H1 (cell line): ENCODE data around the gene SERPINB8. TPM values are rescaled to one million over a fixed set of nuclear protein-coding genes. Genes with fewer than 3 reads are reported as not detected.
A peak's percentile ranks its signal among the peaks of the same experiment; 100 is the strongest.

ENCODE experiments used
- CTCF ChIA-PET: fragments of 300-600 bp; sonication (Branson Sonifier 250); formaldehyde crosslinking; loops from one replicate; lab custom pipeline; 2021; ENCODE audit not compliant: partially characterized antibody; lab: Charles Lee
- POLR2A ChIA-PET: fragments of 300-600 bp; sonication (Branson Sonifier 250); formaldehyde crosslinking; loops from one replicate; lab custom pipeline; 2021; ENCODE audit warnings: inconsistent platforms; ENCODE audit not compliant: partially characterized antibody; lab: Charles Lee
- DNase-seq, 2 experiments: peaks; one replicate each; pipeline versions ENCODE4 v3.0.0 to v3.0.0-alpha.2; 2010 to 2022; ENCODE audit warnings: low spot score in 2 of 2, low read depth in 1 of 2, mixed read lengths in 1 of 2
- FAIRE-seq: peaks from 2 replicates; lab custom pipeline; 2011; peaks lifted over from hg19 to GRCh38; lab: Jason Lieb, UNC
- H2AFZ ChIP-seq: 2 replicates; pipeline ENCODE4 v1.8.1; 2012; ENCODE audit warnings: low read length, inconsistent platforms
- H2AK5ac ChIP-seq: 2 replicates; pipeline ENCODE4 v1.6.1; 2013; ENCODE audit warnings: low read depth, low read length
- H2BK120ac ChIP-seq: replicated peaks from 2 replicates; pipeline ENCODE3; 2013; ENCODE audit warnings: low read depth, low read length, inconsistent platforms
- H2BK12ac ChIP-seq: 2 replicates; pipeline ENCODE4 v1.6.1; 2013; ENCODE audit warnings: low read depth, low read length
- H2BK15ac ChIP-seq: 2 replicates; pipeline ENCODE4 v1.6.1; 2013; ENCODE audit warnings: low read length
- H2BK20ac ChIP-seq: 2 replicates; pipeline ENCODE4 v1.6.1; 2013; ENCODE audit warnings: low read length
- H2BK5ac ChIP-seq: 2 replicates; pipeline ENCODE4 v1.6.1; 2013; ENCODE audit warnings: low read depth, low read length
- H3K14ac ChIP-seq: 2 replicates; pipeline ENCODE4 v1.6.1; 2013; ENCODE audit warnings: inconsistent platforms; ENCODE audit not compliant: insufficient read length
- H3K18ac ChIP-seq: 2 replicates; pipeline ENCODE4 v1.6.1; 2013; ENCODE audit warnings: low read length; ENCODE audit errors: extremely low read depth
- H3K23ac ChIP-seq: 2 replicates; pipeline ENCODE4 v1.6.1; 2013; ENCODE audit warnings: inconsistent platforms; ENCODE audit not compliant: insufficient read length
- H3K23me2 ChIP-seq: 2 replicates; pipeline ENCODE4 v1.6.1; 2013; ENCODE audit warnings: low read depth, low read length
- H3K27ac ChIP-seq: 2 replicates; pipeline ENCODE4 v1.6.1; 2011; ENCODE audit warnings: low read depth, low read length, inconsistent platforms
- H3K27me3 ChIP-seq, 4 experiments: replicated peaks in 1 of 4; 1 replicate in 1 of 4; 2 replicates in 3 of 4; pipeline versions ENCODE4 v1.6.1 to v1.8.1; 2011 to 2013; ENCODE audit warnings: low read length in 3 of 4, mild to moderate bottlenecking in 3 of 4, inconsistent platforms in 2 of 4, mixed read lengths in 2 of 4, moderate library complexity in 1 of 4; ENCODE audit not compliant: control insufficient read depth in 3 of 4, insufficient read depth in 3 of 4; ENCODE audit errors: extremely low read depth in 1 of 4
- H3K36me3 ChIP-seq, 4 experiments: 2 replicates each; pipeline versions ENCODE4 v1.6.1 to v1.8.1; 2011 to 2013; ENCODE audit warnings: mild to moderate bottlenecking in 4 of 4, low read length in 3 of 4, moderate library complexity in 2 of 4, control low read depth in 1 of 4, inconsistent platforms in 1 of 4; ENCODE audit not compliant: insufficient read depth in 4 of 4, control insufficient read depth in 2 of 4
- H3K4ac ChIP-seq: replicated peaks from 2 replicates; pipeline ENCODE3; 2013; ENCODE audit warnings: low read length, low read depth, mixed read lengths, inconsistent platforms; ENCODE audit not compliant: insufficient read length
- H3K4me1 ChIP-seq, 4 experiments: replicated peaks in 1 of 4; 1 replicate in 1 of 4; 2 replicates in 3 of 4; pipeline versions ENCODE4 v1.6.1 to v1.8.1; 2011 to 2013; ENCODE audit warnings: low read length in 3 of 4, inconsistent platforms in 2 of 4, mixed read lengths in 1 of 4; ENCODE audit not compliant: insufficient read depth in 4 of 4, control insufficient read depth in 3 of 4
- H3K4me2 ChIP-seq, 2 experiments: 2 replicates each; pipeline versions ENCODE4 v1.6.1 to v1.8.1; 2011 to 2013; ENCODE audit warnings: low read depth in 2 of 2, low read length in 2 of 2, control low read depth in 1 of 2, inconsistent platforms in 1 of 2, mild to moderate bottlenecking in 1 of 2; ENCODE audit not compliant: insufficient read depth in 1 of 2
- H3K4me3 ChIP-seq, 4 experiments: fragments of 200-600, 300-600 bp in 1 of 4; sonication (generic), shearing (Covaris generic), sonication (Bioruptor Twin) in 1 of 4; 2 replicates each; pipeline versions ENCODE4 v1.5.1 to v1.8.1; 2011 to 2016; ENCODE audit warnings: low read length in 4 of 4, low read depth in 3 of 4, control low read depth in 2 of 4, inconsistent platforms in 2 of 4, mild to moderate bottlenecking in 2 of 4, mixed read lengths in 1 of 4, moderate library complexity in 1 of 4; ENCODE audit not compliant: insufficient read depth in 2 of 4; ENCODE audit errors: extremely low read depth in 1 of 4
- H3K56ac ChIP-seq: replicated peaks from 2 replicates; pipeline ENCODE3; 2013; ENCODE audit warnings: low read depth, mild to moderate bottlenecking, mixed read lengths, low read length, inconsistent platforms; ENCODE audit not compliant: insufficient read length
- H3K79me1 ChIP-seq: 2 replicates; pipeline ENCODE4 v1.6.1; 2013; ENCODE audit warnings: low read depth, low read length, control low read depth
- H3K79me2 ChIP-seq, 2 experiments: 2 replicates each; pipeline versions ENCODE4 v1.6.1 to v1.8.1; 2012 to 2013; ENCODE audit warnings: low read length in 2 of 2, mild to moderate bottlenecking in 2 of 2, inconsistent platforms in 1 of 2; ENCODE audit not compliant: insufficient read depth in 2 of 2, control insufficient read depth in 1 of 2
- H3K9ac ChIP-seq, 4 experiments: replicated peaks in 1 of 4; 1 replicate in 1 of 4; 2 replicates in 3 of 4; pipeline versions ENCODE4 v1.6.1 to v1.8.1; 2011 to 2013; ENCODE audit warnings: low read depth in 3 of 4, low read length in 3 of 4, control low read depth in 2 of 4, mild to moderate bottlenecking in 2 of 4, moderate library complexity in 2 of 4, inconsistent platforms in 1 of 4; ENCODE audit errors: extremely low read depth in 1 of 4
- H3K9me3 ChIP-seq, 2 experiments: 2 replicates each; pipeline versions ENCODE4 v1.6.1 to v1.8.1; 2012 to 2013; ENCODE audit warnings: mild to moderate bottlenecking in 2 of 2, moderate library complexity in 2 of 2, control low read depth in 1 of 2, inconsistent platforms in 1 of 2, low read depth in 1 of 2, low read length in 1 of 2, mixed read lengths in 1 of 2; ENCODE audit not compliant: insufficient read depth in 2 of 2
- H4K20me1 ChIP-seq, 2 experiments: replicated peaks in 1 of 2; 2 replicates each; pipeline versions ENCODE3 to v1.8.1; 2011 to 2013; ENCODE audit warnings: inconsistent platforms in 2 of 2, low read length in 2 of 2, mild to moderate bottlenecking in 1 of 2; ENCODE audit not compliant: insufficient read depth in 2 of 2, control insufficient read depth in 1 of 2
- H4K5ac ChIP-seq: 2 replicates; pipeline ENCODE4 v1.6.1; 2013; ENCODE audit warnings: low read length, low read depth, mixed read lengths, inconsistent platforms; ENCODE audit not compliant: insufficient read length
- H4K8ac ChIP-seq: 2 replicates; pipeline ENCODE4 v1.8.0; 2013; ENCODE audit warnings: mild to moderate bottlenecking, moderate library complexity, low read length, inconsistent platforms; ENCODE audit not compliant: insufficient read depth; ENCODE audit errors: extremely low read depth
- H4K91ac ChIP-seq: replicated peaks from 2 replicates; pipeline ENCODE3; 2013; ENCODE audit warnings: low read length, mixed read lengths, inconsistent platforms; ENCODE audit not compliant: insufficient read length
- MAX ChIP-seq: IDR thresholded peaks from 2 replicates; pipeline ENCODE4 v1.6.1; 2012; ENCODE audit warnings: inconsistent platforms
- TEAD4 ChIP-seq: IDR thresholded peaks from 2 replicates; pipeline ENCODE4 v1.6.1; 2012; ENCODE audit warnings: low read depth, low read length, inconsistent platforms, mixed read lengths
- USF2 ChIP-seq: IDR thresholded peaks from 2 replicates; pipeline ENCODE4 v1.6.1; 2011; ENCODE audit warnings: low read length, improper control_type of control experiment
- WGBS, 2 experiments: shearing (Covaris generic) in 1 of 2; methylation state at CpG; one replicate each; pipeline versions ENCODE4 v1.1.6 to v1.1.7; 2013 to 2015; ENCODE audit warnings: low lambda C conversion rate in 2 of 2, mixed read lengths in 2 of 2, inconsistent platforms in 1 of 2, low coverage in 1 of 2, missing lambda C conversion rate in 1 of 2; ENCODE audit not compliant: insufficient replicate concordance in 2 of 2, insufficient coverage in 1 of 2, insufficient read length in 1 of 2; ENCODE audit errors: extremely low coverage in 1 of 2, missing lambda C conversion rate in 1 of 2; 5-methylcytosine and 5-hydroxymethylcytosine counted together
- polyA plus RNA-seq, 7 experiments: library from polyadenylated mRNA; depleted of rRNA in 3 of 7; stranded (reverse) in 5 of 7; unstranded in 2 of 7; fragments of >200 nt in 5 of 7; fragments of 200-250 nt in 2 of 7; gene quantifications; 1 replicate in 5 of 7; 2 replicates in 1 of 7; 4 replicates in 1 of 7; pipeline versions ENCODE4 v1.2.1 to v1.2.3, GENCODE V29; 2011 to 2013; ENCODE audit warnings: missing spikeins in 2 of 7, mixed read lengths in 2 of 7
- total RNA-seq: library from RNA; stranded (reverse); fragmentation: NEBNext Ultra II Directional; extraction: Animal tissue kit (Norgen Biotek cat#: 25700); gene quantifications from 2 replicates; pipeline ENCODE4 v1.2.1, GENCODE V29; 2021

SERPINB8 gene
- total and polyA plus RNA-seq, 2 of the 8 experiments (the other 6 are each of a cell fraction or from before 2014, with no cell fraction given) = 0.42 to 1.2 TPM

- TF ChIP-seq MAX = peak; percentile 34; the same call in 1 of the 2 replicates
- no peak for TF ChIP-seq USF2
- peak; percentile 65 for TF ChIP-seq TEAD4
- ChIA-PET POLR2A (interaction anchor here (0.7 to 1.7 kb wide), 2 partner anchors 29 to 645 kb away, joined by 3 to 4 read pairs; no protein-coding TSS in a partner anchor), CTCF (no interaction called here)
- Histone ChIP-seq H3K9ac (peak overlapping the region in 3 of 4 experiments; percentile 58 to 76 (median 76); a peak in 3 of 7 replicates), H3K23me2 (peaks cover 8% of the 10 kb centered on the region), H3K27me3 (peaks cover 12 to 34% (median 18%) of the 10 kb centered on the region in 4 experiments), H4K20me1 (peaks cover 0 to 2% of the 10 kb centered on the region in 2 experiments), H2BK5ac (no peak overlapping the region), H3K23ac (no peak overlapping the region), H2BK12ac (peak overlapping the region; percentile 43; the same call in 1 of the 2 replicates), H2AFZ (peak overlapping the region; percentile 73), H3K4ac (no peak overlapping the region), H3K56ac (no peak overlapping the region), H3K79me2 (no peaks in the 10 kb centered on the region), H2BK15ac (no peak overlapping the region), H3K79me1 (no peaks in the 10 kb centered on the region), H2AK5ac (no peak overlapping the region), H3K36me3 (no peaks in the 10 kb centered on the region), H3K14ac (no peak overlapping the region), H2BK120ac (no peak overlapping the region), H3K4me1 (peaks cover 2 to 5% (median 4%) of the 10 kb centered on the region in 4 experiments; a peak in 4 of 7 replicates), H4K5ac (no peak overlapping the region), H2BK20ac (no peak overlapping the region), H3K9me3 (no peaks in the 10 kb centered on the region), H3K18ac (no peak overlapping the region), H3K27ac (no peak overlapping the region), H4K91ac (peak overlapping the region; percentile 12), H3K4me2 (peak overlapping the region; percentile 90 to 97), H4K8ac (no peak overlapping the region), H3K4me3 (peak overlapping the region; percentile 67 to 90 (median 76))
- 78% methylated on average over 13 of the region's 13 CpGs; no CpG with 5 or more reads in 1 of the 2 experiments for WGBS, 2 experiments
- no peak for FAIRE-seq
- DNase-seq = no peak
These were observed 1.6 kb downstream of the SERPINB8 start for GRCh38 chr18:63971320-63972001.
